ENCODE measurements around the gene TMEM238L. TPM values are rescaled to one million over a fixed set of nuclear protein-coding genes. Genes with fewer than 3 reads are reported as not detected.

TMEM238L gene
- total and polyA plus RNA-seq, 2 of the 8 experiments (the other 6 are each of a cell fraction or from before 2014, with no cell fraction given): not detected

DNA sequence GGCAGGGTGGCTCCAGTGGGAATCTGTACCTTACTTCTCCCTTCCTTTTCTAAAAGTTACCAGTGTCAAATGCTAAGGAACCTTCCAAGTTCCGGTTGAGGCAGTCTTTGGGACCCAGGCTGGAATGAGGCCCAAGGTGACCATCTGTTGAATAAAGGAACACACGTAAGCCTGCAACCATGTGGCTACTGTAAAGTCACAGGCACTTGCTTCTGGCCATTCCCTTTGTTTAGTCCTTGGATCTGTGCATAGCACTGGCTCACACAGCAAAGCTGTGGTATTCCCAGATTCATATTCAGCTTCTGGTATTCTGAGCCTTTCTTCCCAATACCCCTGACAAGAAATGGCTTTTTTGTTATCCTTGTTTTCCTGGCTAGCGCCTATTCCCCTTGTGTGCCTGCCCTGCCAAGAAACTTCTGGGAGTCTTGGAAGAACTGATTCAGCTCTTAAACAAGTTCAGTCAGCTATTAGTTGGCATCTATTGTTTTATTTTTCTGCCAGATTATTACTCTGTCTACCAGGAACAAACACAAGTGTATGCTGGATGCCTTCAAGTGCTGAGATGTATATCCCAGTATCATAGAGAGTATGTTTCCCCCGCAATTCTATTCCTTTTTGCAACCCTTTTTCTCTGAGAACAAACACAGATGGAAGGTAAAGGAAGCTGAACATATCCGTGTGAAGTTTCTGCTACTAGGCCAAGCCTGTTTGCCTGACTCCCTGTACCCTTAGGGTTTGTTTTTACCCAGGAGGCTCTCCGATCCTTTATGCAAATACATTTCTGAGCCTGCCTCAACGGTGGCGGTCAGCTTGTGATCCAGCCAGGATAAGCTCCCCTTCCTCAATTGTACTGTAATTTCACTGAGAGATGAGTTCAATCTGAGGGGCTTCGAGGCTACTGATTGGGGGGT lies 13.2 kb downstream of the TMEM238L start (continued):
- TF ChIP-seq, protein P1, sequence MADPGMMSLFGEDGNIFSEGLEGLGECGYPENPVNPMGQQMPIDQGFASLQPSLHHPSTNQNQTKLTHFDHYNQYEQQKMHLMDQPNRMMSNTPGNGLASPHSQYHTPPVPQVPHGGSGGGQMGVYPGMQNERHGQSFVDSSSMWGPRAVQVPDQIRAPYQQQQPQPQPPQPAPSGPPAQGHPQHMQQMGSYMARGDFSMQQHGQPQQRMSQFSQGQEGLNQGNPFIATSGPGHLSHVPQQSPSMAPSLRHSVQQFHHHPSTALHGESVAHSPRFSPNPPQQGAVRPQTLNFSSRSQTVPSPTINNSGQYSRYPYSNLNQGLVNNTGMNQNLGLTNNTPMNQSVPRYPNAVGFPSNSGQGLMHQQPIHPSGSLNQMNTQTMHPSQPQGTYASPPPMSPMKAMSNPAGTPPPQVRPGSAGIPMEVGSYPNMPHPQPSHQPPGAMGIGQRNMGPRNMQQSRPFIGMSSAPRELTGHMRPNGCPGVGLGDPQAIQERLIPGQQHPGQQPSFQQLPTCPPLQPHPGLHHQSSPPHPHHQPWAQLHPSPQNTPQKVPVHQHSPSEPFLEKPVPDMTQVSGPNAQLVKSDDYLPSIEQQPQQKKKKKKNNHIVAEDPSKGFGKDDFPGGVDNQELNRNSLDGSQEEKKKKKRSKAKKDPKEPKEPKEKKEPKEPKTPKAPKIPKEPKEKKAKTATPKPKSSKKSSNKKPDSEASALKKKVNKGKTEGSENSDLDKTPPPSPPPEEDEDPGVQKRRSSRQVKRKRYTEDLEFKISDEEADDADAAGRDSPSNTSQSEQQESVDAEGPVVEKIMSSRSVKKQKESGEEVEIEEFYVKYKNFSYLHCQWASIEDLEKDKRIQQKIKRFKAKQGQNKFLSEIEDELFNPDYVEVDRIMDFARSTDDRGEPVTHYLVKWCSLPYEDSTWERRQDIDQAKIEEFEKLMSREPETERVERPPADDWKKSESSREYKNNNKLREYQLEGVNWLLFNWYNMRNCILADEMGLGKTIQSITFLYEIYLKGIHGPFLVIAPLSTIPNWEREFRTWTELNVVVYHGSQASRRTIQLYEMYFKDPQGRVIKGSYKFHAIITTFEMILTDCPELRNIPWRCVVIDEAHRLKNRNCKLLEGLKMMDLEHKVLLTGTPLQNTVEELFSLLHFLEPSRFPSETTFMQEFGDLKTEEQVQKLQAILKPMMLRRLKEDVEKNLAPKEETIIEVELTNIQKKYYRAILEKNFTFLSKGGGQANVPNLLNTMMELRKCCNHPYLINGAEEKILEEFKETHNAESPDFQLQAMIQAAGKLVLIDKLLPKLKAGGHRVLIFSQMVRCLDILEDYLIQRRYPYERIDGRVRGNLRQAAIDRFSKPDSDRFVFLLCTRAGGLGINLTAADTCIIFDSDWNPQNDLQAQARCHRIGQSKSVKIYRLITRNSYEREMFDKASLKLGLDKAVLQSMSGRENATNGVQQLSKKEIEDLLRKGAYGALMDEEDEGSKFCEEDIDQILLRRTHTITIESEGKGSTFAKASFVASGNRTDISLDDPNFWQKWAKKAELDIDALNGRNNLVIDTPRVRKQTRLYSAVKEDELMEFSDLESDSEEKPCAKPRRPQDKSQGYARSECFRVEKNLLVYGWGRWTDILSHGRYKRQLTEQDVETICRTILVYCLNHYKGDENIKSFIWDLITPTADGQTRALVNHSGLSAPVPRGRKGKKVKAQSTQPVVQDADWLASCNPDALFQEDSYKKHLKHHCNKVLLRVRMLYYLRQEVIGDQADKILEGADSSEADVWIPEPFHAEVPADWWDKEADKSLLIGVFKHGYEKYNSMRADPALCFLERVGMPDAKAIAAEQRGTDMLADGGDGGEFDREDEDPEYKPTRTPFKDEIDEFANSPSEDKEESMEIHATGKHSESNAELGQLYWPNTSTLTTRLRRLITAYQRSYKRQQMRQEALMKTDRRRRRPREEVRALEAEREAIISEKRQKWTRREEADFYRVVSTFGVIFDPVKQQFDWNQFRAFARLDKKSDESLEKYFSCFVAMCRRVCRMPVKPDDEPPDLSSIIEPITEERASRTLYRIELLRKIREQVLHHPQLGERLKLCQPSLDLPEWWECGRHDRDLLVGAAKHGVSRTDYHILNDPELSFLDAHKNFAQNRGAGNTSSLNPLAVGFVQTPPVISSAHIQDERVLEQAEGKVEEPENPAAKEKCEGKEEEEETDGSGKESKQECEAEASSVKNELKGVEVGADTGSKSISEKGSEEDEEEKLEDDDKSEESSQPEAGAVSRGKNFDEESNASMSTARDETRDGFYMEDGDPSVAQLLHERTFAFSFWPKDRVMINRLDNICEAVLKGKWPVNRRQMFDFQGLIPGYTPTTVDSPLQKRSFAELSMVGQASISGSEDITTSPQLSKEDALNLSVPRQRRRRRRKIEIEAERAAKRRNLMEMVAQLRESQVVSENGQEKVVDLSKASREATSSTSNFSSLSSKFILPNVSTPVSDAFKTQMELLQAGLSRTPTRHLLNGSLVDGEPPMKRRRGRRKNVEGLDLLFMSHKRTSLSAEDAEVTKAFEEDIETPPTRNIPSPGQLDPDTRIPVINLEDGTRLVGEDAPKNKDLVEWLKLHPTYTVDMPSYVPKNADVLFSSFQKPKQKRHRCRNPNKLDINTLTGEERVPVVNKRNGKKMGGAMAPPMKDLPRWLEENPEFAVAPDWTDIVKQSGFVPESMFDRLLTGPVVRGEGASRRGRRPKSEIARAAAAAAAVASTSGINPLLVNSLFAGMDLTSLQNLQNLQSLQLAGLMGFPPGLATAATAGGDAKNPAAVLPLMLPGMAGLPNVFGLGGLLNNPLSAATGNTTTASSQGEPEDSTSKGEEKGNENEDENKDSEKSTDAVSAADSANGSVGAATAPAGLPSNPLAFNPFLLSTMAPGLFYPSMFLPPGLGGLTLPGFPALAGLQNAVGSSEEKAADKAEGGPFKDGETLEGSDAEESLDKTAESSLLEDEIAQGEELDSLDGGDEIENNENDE (IDR thresholded peaks at IDR 0.05; ENCODE audit: insufficient replicate concordance, low read length): no peak
- TF ChIP-seq GTF2F1 (IDR thresholded peaks at IDR 0.05; ENCODE audit: borderline replicate concordance, low read depth, low read length): peak; percentile 87
- TF ChIP-seq TBP (IDR thresholded peaks at IDR 0.05; ENCODE audit: low read depth, low read length): peak; percentile 89
- peak; percentile 75 for TF ChIP-seq POLR2AphosphoS5 (IDR thresholded peaks at IDR 0.05; ENCODE audit: low read depth, low read length)
- TF ChIP-seq POLR2A (IDR thresholded peaks at IDR 0.05; ENCODE audit: control extremely low read depth in 1 of 2, low read depth in 2 of 2, low read length in 2 of 2): peak; percentile 63 to 90
- peak; percentile 99 for TF ChIP-seq TAF7 (optimal IDR thresholded peaks at IDR 0.05; ENCODE audit: borderline replicate concordance, low read depth, low read length)
- TF ChIP-seq JUN (IDR thresholded peaks at IDR 0.05; ENCODE audit: low read depth, low read length): no peak
